GM19463 (cell line): ENCODE data around the gene CCDC92B.
"Not testable (repeated sequence)": the region's sequence is repeated elsewhere in the genome, so short reads cannot be mapped to it uniquely, and the experiment has no call there.

Experiments
- ATAC-seq: cut with Tn5 transposase; IDR thresholded peaks from one replicate; pipeline ENCODE4 v1.9.1; 2021; ENCODE audit warnings: mild to moderate bottlenecking, moderate library complexity; ENCODE audit not compliant: unreplicated experiment

The CCDC92B gene

DNA sequence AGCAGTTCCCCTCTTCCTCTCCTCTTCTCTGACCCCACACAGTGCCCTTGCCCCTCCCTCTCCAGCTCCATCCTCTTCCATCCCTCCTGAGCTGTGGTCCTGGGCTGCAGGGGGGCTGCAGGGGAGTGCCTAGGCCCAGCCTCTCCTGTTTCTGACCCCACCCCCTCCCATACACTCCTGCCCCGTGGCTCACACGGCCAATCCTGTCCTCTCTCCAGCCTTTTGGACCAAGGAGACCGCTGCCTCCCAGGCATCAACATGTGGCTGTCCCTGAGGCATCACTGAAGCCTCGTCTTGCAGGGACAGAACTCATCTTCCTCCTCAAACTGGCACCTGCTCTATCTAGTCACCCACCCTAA lies 44.6 kb downstream of the CCDC92B start:
- ATAC-seq: no peak

GRCh38 chr17:2704031-2704889 lies 45.2 kb downstream of the CCDC92B start:
- no peak for ATAC-seq

DNA sequence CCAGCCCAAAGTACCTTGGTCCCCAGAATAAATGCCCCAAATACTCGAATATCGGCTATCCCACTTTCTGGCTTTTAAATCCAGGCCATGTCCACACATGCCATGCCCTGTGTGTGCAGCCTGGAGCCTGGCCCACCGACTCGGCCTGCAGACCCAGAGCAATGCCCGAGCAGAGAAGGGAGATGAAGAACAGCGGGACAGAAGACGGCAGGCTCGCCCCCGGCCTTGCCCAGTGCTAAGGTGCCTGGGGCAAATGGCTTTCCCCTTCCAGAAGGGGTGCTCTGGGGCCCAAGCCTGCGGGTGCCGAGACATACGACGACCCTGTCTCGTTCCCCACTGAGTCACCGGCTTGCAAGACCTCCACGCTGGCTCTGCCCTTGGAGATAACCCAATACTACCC lies 45.8 kb downstream of the CCDC92B start:
- ATAC-seq: no peak

DNA sequence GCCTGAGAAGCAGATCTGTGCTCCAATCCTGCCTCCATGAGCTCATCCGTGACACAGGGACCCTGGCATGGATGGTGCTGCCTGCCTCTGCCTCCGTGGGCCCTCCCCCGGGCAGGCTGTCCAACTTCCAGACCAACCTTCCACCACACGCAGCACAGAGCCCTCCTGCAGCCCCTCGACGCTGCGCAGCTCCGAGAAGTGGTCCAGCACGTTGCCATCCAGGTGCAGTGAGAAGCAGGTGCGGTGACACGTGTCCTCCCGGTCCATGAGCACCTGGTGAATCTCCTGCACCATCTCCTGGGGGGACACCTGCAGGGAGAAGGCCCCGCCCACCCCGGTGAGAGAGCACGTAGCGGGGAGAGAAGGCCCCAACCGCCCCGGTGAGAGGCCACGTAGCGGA lies 46.3 kb downstream of the CCDC92B start:
- ATAC-seq: no peak

DNA sequence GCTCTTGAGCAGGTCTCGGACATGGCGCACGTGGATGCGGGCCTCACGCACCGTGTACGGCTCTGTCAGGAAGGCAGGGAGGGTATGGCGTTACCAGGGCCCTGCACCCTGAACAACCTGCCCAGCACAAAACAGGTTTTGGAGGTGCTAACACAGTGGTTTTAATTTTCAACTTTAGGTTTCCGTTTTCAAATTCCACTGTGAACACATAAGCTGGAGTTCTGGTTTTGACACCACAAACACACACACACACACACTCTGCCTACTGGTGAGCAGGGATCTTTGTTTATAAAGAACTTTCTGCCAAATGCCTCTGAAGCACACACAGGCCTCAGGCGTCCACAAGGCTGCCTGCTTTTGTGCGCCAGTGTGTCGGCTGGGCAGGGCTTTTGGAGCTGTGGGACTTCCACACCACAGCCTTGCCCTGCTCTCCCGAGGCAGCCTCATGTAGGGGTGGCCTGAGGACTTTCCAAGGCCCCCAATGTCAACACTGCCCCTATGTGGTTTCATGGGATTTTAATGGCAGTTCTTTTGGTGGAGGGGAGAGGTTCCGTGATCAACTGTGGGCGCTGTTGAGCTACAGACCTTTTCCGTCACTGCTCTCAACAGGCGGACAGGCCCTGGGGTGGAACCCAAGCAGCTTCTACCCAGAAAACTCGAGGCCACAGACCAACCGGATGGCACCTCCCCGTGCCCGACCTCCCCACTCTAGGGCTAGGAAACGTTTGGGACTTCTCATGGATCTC lies 47.3 kb downstream of the CCDC92B start:
- no peak for ATAC-seq

GRCh38 chr17:2701161-2701995 lies 48.1 kb downstream of the CCDC92B start:
- no peak for ATAC-seq

DNA sequence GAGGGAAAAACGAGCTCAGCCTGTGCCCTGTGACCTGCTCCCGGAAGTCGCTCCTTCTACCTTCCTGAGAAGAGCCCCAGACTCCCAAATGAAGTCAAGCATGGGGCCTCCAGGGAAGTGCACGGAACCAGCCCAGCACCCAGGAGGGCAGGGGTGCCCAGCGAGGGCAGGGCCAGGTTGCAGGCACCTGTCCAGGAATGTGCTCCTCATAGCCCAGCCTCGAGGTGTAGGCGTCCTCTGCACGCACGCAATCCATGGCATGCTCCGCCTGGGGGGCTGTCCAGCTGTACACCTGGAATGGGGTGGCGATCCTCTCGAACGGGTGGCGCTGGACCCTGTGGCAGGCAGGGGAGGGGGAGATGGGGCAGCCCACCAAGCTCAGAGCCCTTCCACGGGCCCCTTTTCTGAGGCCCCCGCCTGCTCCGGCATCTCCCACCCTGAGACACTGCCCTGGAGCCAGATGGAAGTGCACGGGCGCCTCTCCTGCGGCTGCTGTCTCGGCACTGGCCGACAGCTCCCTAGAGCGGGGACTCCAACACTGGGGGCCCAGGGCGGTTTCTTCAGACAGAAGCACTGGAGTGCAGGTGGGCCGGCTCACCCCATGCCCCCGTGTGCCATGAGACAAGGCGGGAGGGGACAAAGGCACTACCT lies 48.8 kb downstream of the CCDC92B start:
- no peak for ATAC-seq

GRCh38 chr17:2700030-2700490 lies 49.4 kb downstream of the CCDC92B start:
- ATAC-seq: no peak

- ATAC-seq: not testable (repeated sequence)
Measured at GRCh38 chr17:2699216-2699805, 50.1 kb downstream of the CCDC92B start.

DNA sequence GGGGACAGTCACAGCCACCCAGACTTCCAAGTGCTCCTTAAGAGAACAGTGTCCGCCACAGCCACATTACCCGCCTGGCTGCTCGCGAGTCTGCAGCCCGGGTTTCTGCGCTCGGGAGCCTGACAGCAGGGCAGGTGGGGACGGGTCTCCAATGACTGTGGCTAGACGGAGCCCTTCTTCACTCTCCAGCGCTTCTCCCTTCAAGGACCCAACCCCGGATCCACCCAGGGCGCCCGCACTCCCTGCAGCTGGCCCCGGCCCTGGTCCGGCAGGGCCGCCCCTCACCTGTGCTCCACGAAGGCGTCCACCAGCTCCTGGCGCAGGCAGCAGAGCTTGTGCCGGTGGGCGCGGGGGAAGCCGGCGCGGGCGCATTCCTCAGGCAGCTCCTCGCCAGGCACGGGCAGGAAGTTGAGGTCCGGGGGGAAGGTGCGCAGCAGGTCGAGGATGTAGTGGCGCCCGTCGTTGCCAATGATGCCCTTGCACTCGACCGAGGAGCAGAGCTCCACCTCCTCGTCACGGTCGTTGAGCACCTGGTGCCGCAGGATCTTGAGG lies 51.8 kb downstream of the CCDC92B start:
- ATAC-seq: no peak

- no peak for ATAC-seq
Measured at GRCh38 chr17:2695961-2696760, 53.3 kb downstream of the CCDC92B start.

DNA sequence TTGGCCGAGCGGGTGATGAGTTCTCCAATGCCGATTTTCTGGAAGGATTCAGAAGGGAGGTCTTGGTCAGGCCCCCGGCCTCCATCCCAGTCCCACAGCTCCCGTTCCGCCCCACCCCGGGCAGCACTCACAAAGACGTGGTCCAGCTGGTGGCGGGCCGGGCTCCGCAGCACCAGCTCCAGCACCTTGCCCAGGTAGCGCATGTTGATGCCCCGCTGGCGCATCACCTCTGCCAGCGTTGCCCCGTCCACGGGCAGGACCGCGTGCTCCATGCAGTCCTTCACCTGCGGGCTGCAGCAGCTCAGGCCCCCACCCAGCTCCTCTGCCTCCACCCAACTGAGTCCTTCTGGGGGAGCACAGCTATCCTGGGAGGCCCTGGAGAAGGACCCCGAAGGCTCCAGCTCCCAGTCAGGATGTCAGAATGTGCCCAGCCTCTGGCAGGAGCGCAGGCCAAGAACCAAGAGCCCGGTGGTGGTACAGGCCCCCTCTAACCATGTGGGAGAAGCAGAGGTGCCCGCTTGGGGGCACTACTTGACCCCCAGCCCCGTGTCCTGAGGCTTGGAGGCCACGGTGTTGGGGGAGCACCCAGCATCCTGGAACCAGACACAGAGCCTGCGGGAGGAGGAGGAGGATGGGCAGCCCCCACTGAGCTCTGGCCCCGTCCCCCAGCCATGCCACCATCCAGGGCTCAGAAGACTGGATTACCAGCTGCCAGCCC lies 54.0 kb downstream of the CCDC92B start:
- no peak for ATAC-seq

DNA sequence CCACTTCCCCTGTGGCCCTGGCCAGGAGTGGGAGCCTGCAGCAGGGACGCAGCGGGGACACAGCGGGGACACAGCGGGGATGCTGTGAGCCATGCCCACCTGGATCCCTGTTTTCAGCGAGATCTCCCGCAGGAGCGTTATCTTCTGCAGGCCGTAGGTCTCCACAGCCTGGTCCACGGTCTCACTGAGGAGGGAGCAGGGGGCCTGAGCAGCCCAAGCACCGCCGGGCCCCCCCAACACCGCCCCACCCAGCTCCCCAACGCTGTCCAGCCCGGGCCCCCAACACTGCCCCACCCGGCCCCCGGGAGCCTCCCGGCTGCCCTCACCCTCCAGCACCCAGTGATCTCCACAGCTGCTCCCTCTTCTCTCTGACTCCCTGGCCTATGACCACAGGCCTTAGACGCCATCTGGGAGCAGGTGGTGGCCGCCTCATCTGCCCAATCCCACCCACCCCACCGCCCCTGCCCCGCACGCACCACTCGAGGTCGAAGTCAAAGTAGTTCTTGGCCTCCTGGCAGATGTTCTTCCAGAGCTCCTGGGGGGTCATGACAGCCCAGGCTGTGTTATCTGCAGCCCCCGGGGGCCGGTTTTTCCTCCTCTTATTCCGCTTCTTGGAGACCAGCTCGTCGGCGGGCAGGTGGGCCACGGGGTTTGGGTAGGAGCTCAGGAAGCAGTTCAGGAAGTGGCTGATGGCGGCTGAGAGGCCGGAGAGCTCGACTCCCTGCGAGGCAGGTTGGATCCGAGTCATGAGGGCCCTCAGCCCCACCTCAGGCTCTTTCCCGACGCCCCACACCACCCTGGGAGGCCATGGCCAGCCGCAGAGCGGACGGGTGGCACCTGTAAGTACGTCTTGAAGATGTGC lies 54.8 kb downstream of the CCDC92B start:
- ATAC-seq: no peak

DNA sequence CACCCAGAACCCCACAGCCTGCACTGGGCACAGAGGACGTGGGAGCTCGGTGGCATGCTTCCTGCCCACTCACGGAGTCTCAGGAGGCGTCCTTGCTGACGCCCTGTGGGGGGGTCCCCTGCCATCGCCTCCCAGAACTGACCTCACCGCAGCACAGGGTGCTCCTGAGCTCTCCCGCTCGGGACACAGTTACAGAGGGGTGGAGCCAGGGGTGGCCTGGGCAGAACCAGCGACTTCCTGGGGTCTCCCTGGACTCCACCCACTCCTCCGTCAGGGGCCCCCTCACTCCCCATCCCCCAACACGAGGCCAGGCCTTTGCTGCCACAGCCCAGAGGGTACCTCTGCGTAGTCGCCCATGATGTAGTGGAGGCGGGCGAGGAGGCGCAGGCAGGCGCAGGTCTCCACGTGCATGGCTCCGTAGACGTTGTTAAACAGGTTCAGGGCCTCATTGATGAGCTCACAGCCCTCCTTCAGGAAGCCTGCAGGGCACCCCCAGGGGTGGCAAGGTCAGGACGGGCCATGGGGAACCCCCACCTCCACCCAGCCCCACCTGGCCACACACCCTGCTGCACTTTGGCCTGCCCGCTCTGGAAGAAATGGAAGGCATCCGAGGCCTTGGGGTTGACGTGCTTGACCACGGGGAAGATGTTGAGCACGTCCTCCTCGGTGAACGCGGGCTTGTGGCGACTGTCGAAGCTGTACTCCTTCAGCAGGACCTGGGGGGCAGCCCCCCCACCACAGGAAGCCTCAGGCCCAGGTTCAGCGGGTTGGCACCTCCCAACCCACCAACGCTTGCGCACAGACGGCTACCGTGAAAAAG lies 55.7 kb downstream of the CCDC92B start:
- ATAC-seq: no peak

DNA sequence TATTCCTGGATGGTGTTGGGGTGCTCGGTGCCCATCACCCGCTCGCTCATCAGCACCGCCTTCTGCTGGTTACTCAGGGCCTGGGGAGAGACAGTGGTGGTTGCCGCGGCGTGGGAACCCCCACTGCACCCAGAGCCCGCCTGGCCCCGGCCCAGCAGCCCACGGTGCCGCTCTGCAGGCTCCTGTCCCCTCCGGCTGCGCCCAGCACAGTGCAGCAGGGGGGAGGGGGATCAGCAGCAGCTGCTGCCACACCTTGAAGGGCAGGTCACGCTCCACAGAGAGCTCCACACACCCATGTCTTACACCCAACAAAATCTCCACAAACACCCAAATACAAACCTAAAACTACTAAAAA lies 56.7 kb downstream of the CCDC92B start:
- ATAC-seq: no peak

- ATAC-seq: no peak
Measured at GRCh38 chr17:2691965-2692780, 57.3 kb downstream of the CCDC92B start.
